ENCODE measurements around the gene ATG2B. TPM values are rescaled to one million over a fixed set of nuclear protein-coding genes. Genes with fewer than 3 reads are reported as not detected.

ATG2B gene, protein sequence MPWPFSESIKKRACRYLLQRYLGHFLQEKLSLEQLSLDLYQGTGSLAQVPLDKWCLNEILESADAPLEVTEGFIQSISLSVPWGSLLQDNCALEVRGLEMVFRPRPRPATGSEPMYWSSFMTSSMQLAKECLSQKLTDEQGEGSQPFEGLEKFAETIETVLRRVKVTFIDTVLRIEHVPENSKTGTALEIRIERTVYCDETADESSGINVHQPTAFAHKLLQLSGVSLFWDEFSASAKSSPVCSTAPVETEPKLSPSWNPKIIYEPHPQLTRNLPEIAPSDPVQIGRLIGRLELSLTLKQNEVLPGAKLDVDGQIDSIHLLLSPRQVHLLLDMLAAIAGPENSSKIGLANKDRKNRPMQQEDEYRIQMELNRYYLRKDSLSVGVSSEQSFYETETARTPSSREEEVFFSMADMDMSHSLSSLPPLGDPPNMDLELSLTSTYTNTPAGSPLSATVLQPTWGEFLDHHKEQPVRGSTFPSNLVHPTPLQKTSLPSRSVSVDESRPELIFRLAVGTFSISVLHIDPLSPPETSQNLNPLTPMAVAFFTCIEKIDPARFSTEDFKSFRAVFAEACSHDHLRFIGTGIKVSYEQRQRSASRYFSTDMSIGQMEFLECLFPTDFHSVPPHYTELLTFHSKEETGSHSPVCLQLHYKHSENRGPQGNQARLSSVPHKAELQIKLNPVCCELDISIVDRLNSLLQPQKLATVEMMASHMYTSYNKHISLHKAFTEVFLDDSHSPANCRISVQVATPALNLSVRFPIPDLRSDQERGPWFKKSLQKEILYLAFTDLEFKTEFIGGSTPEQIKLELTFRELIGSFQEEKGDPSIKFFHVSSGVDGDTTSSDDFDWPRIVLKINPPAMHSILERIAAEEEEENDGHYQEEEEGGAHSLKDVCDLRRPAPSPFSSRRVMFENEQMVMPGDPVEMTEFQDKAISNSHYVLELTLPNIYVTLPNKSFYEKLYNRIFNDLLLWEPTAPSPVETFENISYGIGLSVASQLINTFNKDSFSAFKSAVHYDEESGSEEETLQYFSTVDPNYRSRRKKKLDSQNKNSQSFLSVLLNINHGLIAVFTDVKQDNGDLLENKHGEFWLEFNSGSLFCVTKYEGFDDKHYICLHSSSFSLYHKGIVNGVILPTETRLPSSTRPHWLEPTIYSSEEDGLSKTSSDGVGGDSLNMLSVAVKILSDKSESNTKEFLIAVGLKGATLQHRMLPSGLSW (N-terminal part only)
- total RNA-seq = 22.8 and 26.1 TPM in 2 replicates

DNA sequence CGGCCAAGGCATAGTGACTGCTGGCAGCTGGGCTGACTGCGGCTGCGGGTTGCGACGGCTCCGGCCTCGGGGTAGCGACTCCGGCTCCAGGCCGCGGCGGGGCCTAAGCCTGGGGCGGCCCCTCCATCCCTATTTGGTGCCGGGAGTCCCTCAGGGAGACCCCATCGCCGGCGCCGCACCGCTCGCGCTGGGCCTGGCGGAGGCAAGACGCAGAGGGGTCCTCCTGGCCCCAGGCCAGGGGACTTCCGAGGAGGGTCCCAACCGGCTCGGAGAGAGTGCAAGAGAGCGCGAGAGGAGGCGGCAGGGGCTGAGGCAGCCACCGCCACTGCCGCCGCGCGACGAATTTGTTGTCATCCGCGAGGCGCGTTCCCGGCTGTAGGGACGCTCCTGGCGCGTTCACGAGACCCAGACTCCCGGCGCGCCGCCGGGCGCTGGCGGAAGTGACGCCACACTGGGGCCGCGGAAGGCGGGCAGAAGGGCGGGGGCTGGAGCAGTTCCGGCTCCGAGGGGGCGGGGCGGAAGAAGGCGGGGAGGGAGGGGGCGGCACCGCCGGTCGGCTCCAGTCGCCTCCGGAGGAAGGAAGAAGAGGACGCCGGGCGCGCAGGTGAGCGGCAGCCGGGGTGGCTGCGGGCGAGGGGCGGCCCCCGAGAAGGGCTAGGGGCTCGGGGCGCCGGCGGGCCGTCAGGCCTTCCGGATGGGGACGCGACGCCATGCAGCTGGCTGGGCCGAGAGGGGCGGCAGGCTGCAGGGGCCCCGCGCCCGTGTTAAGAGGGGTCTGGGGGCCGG, at the start of gene ATG2B, which contains the start of gene GSKIP:
Gene ATG2B, minus strand, starts transcription at position 377 of the 786 bp plus-strand sequence. Its CDS starts 365 bp downstream, at position 12.
Gene GSKIP, plus strand, starts transcription at position 562 of the 786 bp plus-strand sequence. CDS start 18,722 bp downstream, outside the sequence.
- peak within 1 kb of the TSS; percentile 96 for H3K27ac Mint-ChIP-seq
- H3K9me3 Mint-ChIP-seq = no peaks in the 10 kb centered on the region
- peaks cover 13% of the 10 kb centered on the region for H3K36me3 Mint-ChIP-seq (ENCODE audit: low read depth)

DNA sequence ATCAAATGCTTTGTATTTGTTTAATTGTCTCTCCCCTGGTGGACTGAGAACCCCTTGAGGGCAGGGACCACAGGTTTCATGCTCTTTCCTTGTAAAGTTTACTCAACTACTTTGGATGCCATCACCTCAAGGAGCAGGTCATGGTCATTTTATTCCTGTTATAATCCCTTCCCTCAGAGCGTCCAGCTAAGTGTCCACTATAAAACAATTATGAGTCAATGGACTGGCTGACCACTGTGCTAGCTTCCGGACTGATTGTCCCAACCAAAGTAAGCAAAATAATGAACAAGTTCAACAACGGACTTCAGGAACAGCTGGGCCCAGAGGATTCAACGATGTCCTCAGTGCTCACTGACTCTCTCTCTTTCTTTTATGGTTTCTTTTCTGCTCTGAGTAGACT, 47.0 kb upstream of the ATG2B start:
- no peak overlapping the region for H3K4me3 Mint-ChIP-seq
- no peaks in the 10 kb centered on the region for H3K9me3 Mint-ChIP-seq

More for the DNA sequence above, at the start of gene ATG2B, which contains the start of gene GSKIP:
- Mint-ChIP-seq H3K4me3 (peak within 1 kb of the TSS; percentile 96), H3K27me3 (no peaks in the 10 kb centered on the region), H3K4me1 (peaks cover 33% of the 10 kb centered on the region)
- peak; percentile 99 for DNase-seq
- intact Hi-C loops (cut with micrococcal nuclease) = loop anchor here (1.0 to 5.0 kb wide), 4 partner anchors 28 to 829 kb away; partner anchors contain the start of genes PAPOLA and VRK1

DNA sequence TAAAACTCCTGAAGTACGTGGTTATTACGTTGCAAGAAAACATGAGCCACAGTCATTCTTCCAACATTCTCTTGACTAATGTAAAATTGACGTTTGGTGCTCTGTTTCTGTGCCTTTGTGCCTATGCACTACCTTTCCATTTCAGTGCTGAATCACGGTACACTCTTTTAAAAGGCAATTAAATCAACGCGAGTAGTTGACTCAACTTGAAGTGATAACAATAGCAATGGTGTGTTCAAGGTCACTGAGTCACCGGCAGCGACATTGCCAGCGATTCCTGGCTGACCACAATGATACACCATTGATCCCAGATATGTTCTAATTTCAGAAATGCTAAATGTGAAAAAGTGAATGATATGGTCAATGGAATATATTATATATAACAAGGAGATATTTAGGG, 46.6 kb upstream of the ATG2B start:
- peaks cover 5% of the 10 kb centered on the region for H3K27me3 Mint-ChIP-seq
- intact Hi-C loops (cut with micrococcal nuclease) = no loop called here
- no peaks in the 10 kb centered on the region for H3K9me3 Mint-ChIP-seq
- DNase-seq = no peak
- no peak overlapping the region for H3K27ac Mint-ChIP-seq
- H3K36me3 Mint-ChIP-seq (ENCODE audit: low read depth) = no peaks in the 10 kb centered on the region
- no peaks in the 10 kb centered on the region for H3K4me1 Mint-ChIP-seq
- H3K4me3 Mint-ChIP-seq = no peak overlapping the region

More for the DNA sequence above, 47.0 kb upstream of the ATG2B start:
- no peak for DNase-seq
- Mint-ChIP-seq H3K27ac (no peak overlapping the region), H3K4me1 (no peaks in the 10 kb centered on the region), H3K36me3 (ENCODE audit: low read depth) (no peaks in the 10 kb centered on the region), H3K27me3 (peaks cover 5% of the 10 kb centered on the region)
- intact Hi-C loops (cut with micrococcal nuclease) = no loop called here

DNA sequence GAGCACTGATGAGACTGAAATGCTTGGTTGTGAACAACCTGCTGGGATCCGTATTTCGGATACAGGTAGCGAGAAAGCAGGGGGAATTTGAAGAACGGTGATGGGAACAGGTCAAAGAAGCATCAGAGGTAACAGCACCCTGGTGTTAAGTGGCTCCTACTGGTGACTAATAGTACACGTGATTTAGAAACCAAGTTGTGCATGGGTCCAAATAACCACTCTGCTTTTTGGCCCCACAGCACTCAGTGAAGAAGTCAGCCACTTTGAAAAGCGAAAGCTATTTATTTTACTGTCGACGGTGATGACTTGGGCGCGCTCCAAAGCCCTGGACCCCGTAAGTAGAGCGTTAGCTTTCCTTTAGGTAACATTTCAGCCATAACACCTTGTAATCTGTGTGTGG, 45.5 kb upstream of the ATG2B start:
- Mint-ChIP-seq H3K36me3 (ENCODE audit: low read depth) (no peaks in the 10 kb centered on the region), H3K27ac (no peak overlapping the region), H3K27me3 (peaks cover 5% of the 10 kb centered on the region), H3K4me1 (no peaks in the 10 kb centered on the region), H3K4me3 (no peak overlapping the region), H3K9me3 (no peaks in the 10 kb centered on the region)
- intact Hi-C loops (cut with micrococcal nuclease) = no loop called here
- no peak for DNase-seq

DNA sequence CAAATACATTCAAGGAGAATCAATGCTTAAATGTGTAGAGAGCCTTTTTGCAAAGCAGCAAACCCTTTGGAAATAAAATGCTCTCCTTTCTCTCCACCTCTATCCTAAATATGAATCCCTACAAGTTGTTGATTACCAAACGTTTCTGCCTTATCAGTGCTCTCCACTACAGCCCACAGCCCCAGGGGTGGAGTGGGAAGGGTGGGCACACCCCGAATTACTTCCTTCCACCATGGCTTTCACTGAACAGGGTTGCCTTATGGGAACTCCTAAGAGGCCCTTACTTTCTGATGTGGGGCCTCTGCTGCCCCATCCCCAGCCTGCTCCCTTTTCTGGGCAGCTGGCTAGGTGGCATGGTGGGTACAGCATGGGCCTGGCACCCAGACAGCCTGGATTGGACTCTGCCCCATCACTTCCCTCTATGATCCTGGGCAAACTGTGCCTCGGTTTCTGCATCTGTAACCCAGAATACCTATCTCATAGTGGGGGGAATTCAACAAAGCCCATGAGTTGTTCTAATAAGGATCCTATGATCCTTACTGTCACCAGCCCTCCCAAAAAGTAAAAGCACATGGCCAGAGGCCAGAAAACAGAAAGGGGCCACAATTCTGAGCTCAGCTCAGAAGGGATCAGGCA, 44.9 kb upstream of the ATG2B start:
- intact Hi-C loops (cut with micrococcal nuclease) = no loop called here

DNA sequence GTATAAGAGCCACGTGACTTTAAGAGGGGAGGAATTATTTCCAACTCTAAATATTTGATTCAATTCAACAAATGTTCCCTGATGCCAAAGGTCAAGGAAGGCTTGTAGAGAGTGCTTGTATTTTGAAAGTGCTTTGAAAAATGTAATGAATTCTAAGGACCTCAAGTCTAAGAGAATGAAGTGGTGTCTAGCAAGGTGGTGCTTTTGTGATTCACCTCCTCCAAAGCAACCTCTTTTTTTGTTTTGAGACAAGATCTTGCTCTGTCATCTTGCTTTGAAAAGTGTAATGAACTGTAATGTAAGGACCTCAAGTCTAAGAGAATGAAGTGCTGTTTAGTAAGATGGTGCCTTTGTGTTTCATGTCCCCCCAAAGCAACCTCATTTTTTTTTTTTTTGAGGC, 42.5 kb upstream of the ATG2B start:
- no peak for DNase-seq
- H3K27ac Mint-ChIP-seq = no peak overlapping the region
- H3K36me3 Mint-ChIP-seq (ENCODE audit: low read depth) = no peaks in the 10 kb centered on the region
- H3K4me3 Mint-ChIP-seq = no peak overlapping the region
- intact Hi-C loops (cut with micrococcal nuclease) = no loop called here
- H3K9me3 Mint-ChIP-seq = no peaks in the 10 kb centered on the region
- H3K27me3 Mint-ChIP-seq = peaks cover 9% of the 10 kb centered on the region
- H3K4me1 Mint-ChIP-seq = no peaks in the 10 kb centered on the region

More for the DNA sequence above, 44.9 kb upstream of the ATG2B start:
- H3K27me3 Mint-ChIP-seq = peaks cover 7% of the 10 kb centered on the region
- no peaks in the 10 kb centered on the region for H3K9me3 Mint-ChIP-seq
- H3K36me3 Mint-ChIP-seq (ENCODE audit: low read depth) = no peaks in the 10 kb centered on the region
- H3K27ac Mint-ChIP-seq = no peak overlapping the region
- no peaks in the 10 kb centered on the region for H3K4me1 Mint-ChIP-seq
- H3K4me3 Mint-ChIP-seq = no peak overlapping the region
- DNase-seq = no peak

DNA sequence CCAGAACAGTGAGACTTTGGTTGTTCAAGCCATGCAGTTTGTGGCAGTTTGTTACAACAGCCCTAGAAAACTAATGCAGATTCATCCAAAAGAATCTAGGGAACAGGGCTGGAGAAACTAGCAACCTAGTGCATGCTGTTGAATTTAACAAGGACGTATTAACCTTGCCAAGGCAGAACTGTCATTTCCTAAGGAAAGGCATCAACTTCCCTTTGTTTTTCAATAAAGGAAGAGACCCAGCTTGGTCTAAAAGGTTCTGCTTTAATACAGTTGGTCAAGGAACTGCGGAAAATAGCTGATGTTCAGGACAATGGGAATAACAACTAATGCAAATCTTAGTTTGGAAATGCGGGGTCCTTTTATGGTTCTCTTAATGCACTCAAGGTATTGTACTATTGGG, 40.3 kb upstream of the ATG2B start:
- H3K27me3 Mint-ChIP-seq = peaks cover 14% of the 10 kb centered on the region
- H3K4me3 Mint-ChIP-seq = no peak overlapping the region
- H3K27ac Mint-ChIP-seq = no peak overlapping the region
- H3K9me3 Mint-ChIP-seq = no peaks in the 10 kb centered on the region
- no peaks in the 10 kb centered on the region for H3K36me3 Mint-ChIP-seq (ENCODE audit: low read depth)
- H3K4me1 Mint-ChIP-seq = no peaks in the 10 kb centered on the region
- DNase-seq = no peak
- intact Hi-C loops (cut with micrococcal nuclease) = no loop called here

DNA sequence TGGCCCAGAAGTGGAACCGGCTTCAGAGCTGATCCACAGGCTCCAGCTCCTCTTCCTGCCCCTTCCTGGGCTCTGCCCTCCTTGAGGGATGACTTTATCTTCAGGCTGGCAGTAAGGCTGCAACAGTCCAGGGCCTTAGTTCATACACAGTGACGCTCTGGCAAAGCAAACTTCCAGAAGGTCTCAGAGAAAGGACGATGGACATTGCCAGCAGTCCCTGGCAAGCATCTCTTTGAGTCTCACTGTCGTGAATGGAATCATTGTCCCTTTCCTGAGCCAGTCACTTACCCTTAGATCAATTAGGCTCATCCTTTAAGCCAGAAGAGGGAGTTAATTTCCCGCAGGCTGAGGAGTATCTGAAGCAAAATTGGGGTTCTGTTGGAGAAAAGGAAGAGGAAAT, 37.4 kb upstream of the ATG2B start:
- DNase-seq = peak; percentile 45
- peaks cover 13% of the 10 kb centered on the region for H3K27me3 Mint-ChIP-seq
- H3K4me1 Mint-ChIP-seq = no peaks in the 10 kb centered on the region
- no peaks in the 10 kb centered on the region for H3K9me3 Mint-ChIP-seq
- no peak overlapping the region for H3K4me3 Mint-ChIP-seq
- intact Hi-C loops (cut with micrococcal nuclease) = no loop called here
- no peak overlapping the region for H3K27ac Mint-ChIP-seq
- no peaks in the 10 kb centered on the region for H3K36me3 Mint-ChIP-seq (ENCODE audit: low read depth)

DNA sequence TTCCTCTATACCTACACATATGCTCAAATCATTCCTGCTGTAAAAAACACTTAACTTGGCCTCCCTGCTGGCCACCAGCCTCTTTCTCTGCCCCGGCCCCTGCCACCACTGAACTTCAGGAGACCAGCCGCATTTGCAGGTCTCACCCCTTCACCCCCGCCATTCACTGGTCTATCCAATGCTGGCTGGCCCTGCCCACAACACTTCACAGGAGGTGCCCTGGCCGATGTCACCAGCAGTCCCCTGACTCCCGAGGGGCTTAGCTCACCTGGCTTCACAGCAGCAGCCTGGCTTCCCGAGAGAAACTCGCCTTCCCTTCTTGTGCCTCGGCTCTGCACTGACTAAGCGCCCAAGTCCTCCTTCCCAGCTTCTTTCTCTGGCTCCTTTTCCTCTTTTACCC, 36.3 kb upstream of the ATG2B start:
- Mint-ChIP-seq H3K9me3 (no peaks in the 10 kb centered on the region), H3K4me1 (no peaks in the 10 kb centered on the region), H3K4me3 (no peak overlapping the region), H3K27ac (no peak overlapping the region), H3K27me3 (peaks cover 16% of the 10 kb centered on the region), H3K36me3 (ENCODE audit: low read depth) (no peaks in the 10 kb centered on the region)
- intact Hi-C loops (cut with micrococcal nuclease) = no loop called here
- no peak for DNase-seq

DNA sequence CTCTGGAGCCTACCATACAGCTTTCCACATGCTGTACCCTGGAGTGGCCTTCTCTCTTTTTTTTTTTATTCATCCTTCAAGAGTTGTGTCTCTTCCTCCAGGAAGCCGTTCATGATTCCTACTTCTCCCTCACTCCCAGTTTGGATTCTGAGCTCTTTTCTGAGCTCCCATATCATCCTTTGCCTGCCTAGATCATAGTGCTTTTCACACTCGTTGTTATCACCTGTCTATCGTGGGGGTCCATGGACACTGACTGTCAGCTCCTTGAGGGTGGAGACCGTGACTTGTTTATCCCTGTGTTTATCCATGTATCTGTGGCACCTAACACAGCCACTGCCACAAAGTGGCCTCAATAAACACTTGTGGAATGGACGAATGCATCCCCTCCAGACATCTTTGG, 35.8 kb upstream of the ATG2B start:
- no peak for DNase-seq
- no peaks in the 10 kb centered on the region for H3K4me1 Mint-ChIP-seq
- H3K36me3 Mint-ChIP-seq (ENCODE audit: low read depth) = no peaks in the 10 kb centered on the region
- H3K27me3 Mint-ChIP-seq = peaks cover 16% of the 10 kb centered on the region
- intact Hi-C loops (cut with micrococcal nuclease) = no loop called here
- H3K4me3 Mint-ChIP-seq = no peak overlapping the region
- H3K9me3 Mint-ChIP-seq = no peaks in the 10 kb centered on the region
- H3K27ac Mint-ChIP-seq = no peak overlapping the region

DNA sequence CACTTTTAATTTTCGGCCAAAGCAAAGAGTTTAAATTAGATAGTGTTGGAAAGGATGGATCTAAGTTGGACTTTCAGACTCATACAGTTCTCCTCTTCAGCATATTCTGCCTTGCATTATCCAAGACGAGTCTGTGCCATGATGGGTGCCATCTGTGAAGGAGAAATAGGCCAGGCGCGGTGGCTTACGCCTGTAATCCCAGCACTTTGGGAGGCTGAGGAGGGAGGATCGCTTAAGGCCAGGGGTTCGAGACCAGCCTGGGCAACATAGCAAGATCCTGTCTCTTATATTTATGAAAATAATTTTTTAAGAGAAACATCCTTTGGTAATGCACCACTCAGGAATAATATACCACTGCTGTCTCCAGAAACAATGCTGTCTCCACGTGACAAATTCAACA, 35.3 kb upstream of the ATG2B start:
- intact Hi-C loops (cut with micrococcal nuclease) = no loop called here
- H3K9me3 Mint-ChIP-seq = no peaks in the 10 kb centered on the region
- DNase-seq = no peak
- H3K36me3 Mint-ChIP-seq (ENCODE audit: low read depth) = no peaks in the 10 kb centered on the region
- no peak overlapping the region for H3K27ac Mint-ChIP-seq
- peaks cover 16% of the 10 kb centered on the region for H3K27me3 Mint-ChIP-seq
- H3K4me3 Mint-ChIP-seq = no peak overlapping the region
- H3K4me1 Mint-ChIP-seq = no peaks in the 10 kb centered on the region

DNA sequence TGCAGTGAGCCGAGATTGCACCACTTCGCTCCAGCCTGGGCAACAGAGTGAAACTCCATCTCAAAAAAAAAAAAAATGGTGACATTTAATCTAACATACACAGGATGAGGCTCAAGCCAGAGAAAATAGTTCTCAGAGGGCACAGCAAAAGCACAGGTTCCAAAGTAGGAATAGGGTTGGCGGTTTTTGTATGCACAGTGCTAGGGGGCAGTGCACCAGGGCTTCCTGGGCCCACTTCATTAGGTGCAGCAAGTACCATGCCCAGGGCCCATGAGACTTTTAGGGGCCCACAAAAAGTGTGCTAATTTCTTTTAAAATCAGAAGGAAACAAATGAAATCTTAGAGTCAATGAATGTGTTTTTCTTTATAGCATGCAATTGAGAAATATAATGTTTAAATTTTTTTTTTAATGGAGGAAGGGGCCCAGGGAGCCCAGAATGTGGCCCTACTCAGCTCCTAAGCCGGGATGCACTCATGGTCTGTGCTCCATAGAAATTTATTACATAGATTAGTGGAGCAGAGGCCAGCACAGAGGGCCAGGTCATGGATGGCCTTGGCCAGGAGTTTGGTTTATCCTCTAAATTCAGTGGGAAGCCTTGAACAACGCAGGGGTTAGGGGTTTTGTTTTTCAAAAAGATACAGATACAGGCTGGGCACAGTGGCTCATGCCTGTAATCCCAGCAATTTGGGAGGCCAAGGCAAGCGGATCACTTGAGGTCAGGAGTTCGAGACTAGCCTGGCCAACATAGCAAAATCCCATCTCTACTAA, 31.1 kb upstream of the ATG2B start:
- peaks cover 17% of the 10 kb centered on the region for H3K27me3 Mint-ChIP-seq
- H3K4me3 Mint-ChIP-seq = no peak overlapping the region
- no peak overlapping the region for H3K27ac Mint-ChIP-seq
- DNase-seq = peak; percentile 51
- H3K4me1 Mint-ChIP-seq = peaks cover 9% of the 10 kb centered on the region
- intact Hi-C loops (cut with micrococcal nuclease) = no loop called here
- H3K36me3 Mint-ChIP-seq (ENCODE audit: low read depth) = no peaks in the 10 kb centered on the region
- no peaks in the 10 kb centered on the region for H3K9me3 Mint-ChIP-seq
